SU-DHL-6 (cell line): Measurements from ENCODE around the gene MAP2K6.

ENCODE experiments used
- H2AFZ ChIP-seq: fragments of 200-600 bp; sonication (generic); 2 replicates; pipeline ENCODE4 v1.6.1; 2014; ENCODE audit warnings: low read depth, mild to moderate bottlenecking, moderate library complexity, mixed read lengths, antibody characterized with exemption, low read length; ENCODE audit not compliant: severe bottlenecking
- H3F3A ChIP-seq: fragments of 200-600 bp; shearing (Covaris generic); 2 replicates; pipeline ENCODE4 v1.6.0; 2016; ENCODE audit warnings: antibody characterized with exemption, mild to moderate bottlenecking; ENCODE audit not compliant: insufficient read depth
- H3K27ac ChIP-seq: fragments of 200-600 bp; sonication (generic); 2 replicates; pipeline ENCODE4 v1.5.1; 2016; ENCODE audit warnings: low read depth, mild to moderate bottlenecking, low read length, moderate library complexity, mixed read lengths
- H3K27me3 ChIP-seq: fragments of 200-600 bp; sonication (generic), shearing (Covaris generic); 2 replicates; pipeline ENCODE4 v1.6.0; 2014; ENCODE audit warnings: mild to moderate bottlenecking, low read length
- H3K36me3 ChIP-seq: fragments of 200-600 bp; sonication (generic); 2 replicates; pipeline ENCODE4 v1.6.1; 2014; ENCODE audit warnings: mild to moderate bottlenecking, low read length, mixed read lengths
- H3K4me2 ChIP-seq: fragments of 300-600, 200-600 bp; shearing (Covaris generic), sonication (generic); 2 replicates; pipeline ENCODE4 v1.6.0; 2014; ENCODE audit warnings: low read length, low read depth, mild to moderate bottlenecking; ENCODE audit not compliant: poor library complexity, severe bottlenecking
- H3K4me3 ChIP-seq: fragments of 200-600 bp; sonication (generic); 2 replicates; pipeline ENCODE4 v1.5.1; 2014; ENCODE audit warnings: antibody characterized with exemption, low read length, mild to moderate bottlenecking, mixed read lengths; ENCODE audit not compliant: insufficient read depth, poor library complexity, severe bottlenecking
- H3K79me2 ChIP-seq: fragments of 200-600 bp; sonication (generic); 2 replicates; pipeline ENCODE4 v1.6.1; 2014; ENCODE audit warnings: mild to moderate bottlenecking, low read length, moderate library complexity; ENCODE audit not compliant: insufficient read depth
- H3K9ac ChIP-seq: fragments of 200-600 bp; sonication (generic); 2 replicates; pipeline ENCODE4 v1.7.0; 2014; ENCODE audit warnings: mild to moderate bottlenecking, low read length
- H3K9me2 ChIP-seq: fragments of 200-600 bp; sonication (generic); replicated peaks from 2 replicates; pipeline ENCODE4 v1.6.1; 2014; ENCODE audit warnings: low read length; ENCODE audit not compliant: insufficient read depth
- H3K9me3 ChIP-seq: fragments of 200-600 bp; sonication (generic); 2 replicates; pipeline ENCODE4 v1.6.1; 2014; ENCODE audit warnings: low read length, mixed read lengths; ENCODE audit not compliant: insufficient read depth
- H4K20me1 ChIP-seq: fragments of 200-600 bp; sonication (generic); 2 replicates; pipeline ENCODE4 v1.6.1; 2014; ENCODE audit warnings: low read depth, mild to moderate bottlenecking, antibody characterized with exemption, low read length, moderate library complexity, mixed read lengths
- EZH2phosphoT487 ChIP-seq: fragments of 200-600 bp; sonication (generic), shearing (Covaris generic); conservative IDR thresholded peaks from 2 replicates; pipeline ENCODE4 v1.6.1; 2018; ENCODE audit warnings: mild to moderate bottlenecking, antibody characterized with exemption, low read length, moderate library complexity, mixed read lengths
- TF ChIP-seq, protein P1 (sequence below): fragments of 200-600 bp; sonication (generic); IDR thresholded peaks from one replicate; pipeline ENCODE4 v1.5.1; 2017; ENCODE audit warnings: antibody characterized with exemption, mild to moderate bottlenecking, low read length, moderate library complexity; ENCODE audit not compliant: insufficient read depth, poor library complexity, severe bottlenecking

The MAP2K6 gene

DNA sequence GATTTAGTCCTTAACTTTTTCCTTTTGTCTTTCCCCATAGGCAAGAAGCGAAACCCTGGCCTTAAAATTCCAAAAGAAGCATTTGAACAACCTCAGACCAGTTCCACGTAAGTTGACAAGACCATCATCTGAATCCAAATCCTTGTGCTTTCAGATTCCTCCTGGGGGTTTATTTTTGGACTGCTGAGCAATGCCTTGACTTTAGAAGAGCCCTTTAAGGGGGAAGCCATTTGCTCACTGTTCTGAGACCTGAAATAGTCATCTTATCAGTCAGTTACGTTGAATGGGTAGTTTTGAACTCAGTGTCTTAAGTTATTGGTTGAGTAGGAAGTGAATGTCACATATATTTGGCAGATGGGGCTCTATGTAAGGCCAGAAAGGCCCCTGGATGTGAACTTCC, 91.2 kb downstream of the MAP2K6 start:
- no peak overlapping the region for H3K9ac ChIP-seq
- H2AFZ ChIP-seq = no peak overlapping the region
- no peak overlapping the region for H3K4me2 ChIP-seq
- H3K79me2 ChIP-seq = no peaks in the 10 kb centered on the region
- H3K27me3 ChIP-seq = no peaks in the 10 kb centered on the region
- H4K20me1 ChIP-seq = no peaks in the 10 kb centered on the region
- no peaks in the 10 kb centered on the region for H3K9me2 ChIP-seq
- H3K4me3 ChIP-seq = no peak overlapping the region
- no peaks in the 10 kb centered on the region for H3K36me3 ChIP-seq
- H3F3A ChIP-seq = no peaks in the 10 kb centered on the region
- no peak overlapping the region for H3K27ac ChIP-seq
- H3K9me3 ChIP-seq = no peaks in the 10 kb centered on the region
- TF ChIP-seq, protein P1, sequence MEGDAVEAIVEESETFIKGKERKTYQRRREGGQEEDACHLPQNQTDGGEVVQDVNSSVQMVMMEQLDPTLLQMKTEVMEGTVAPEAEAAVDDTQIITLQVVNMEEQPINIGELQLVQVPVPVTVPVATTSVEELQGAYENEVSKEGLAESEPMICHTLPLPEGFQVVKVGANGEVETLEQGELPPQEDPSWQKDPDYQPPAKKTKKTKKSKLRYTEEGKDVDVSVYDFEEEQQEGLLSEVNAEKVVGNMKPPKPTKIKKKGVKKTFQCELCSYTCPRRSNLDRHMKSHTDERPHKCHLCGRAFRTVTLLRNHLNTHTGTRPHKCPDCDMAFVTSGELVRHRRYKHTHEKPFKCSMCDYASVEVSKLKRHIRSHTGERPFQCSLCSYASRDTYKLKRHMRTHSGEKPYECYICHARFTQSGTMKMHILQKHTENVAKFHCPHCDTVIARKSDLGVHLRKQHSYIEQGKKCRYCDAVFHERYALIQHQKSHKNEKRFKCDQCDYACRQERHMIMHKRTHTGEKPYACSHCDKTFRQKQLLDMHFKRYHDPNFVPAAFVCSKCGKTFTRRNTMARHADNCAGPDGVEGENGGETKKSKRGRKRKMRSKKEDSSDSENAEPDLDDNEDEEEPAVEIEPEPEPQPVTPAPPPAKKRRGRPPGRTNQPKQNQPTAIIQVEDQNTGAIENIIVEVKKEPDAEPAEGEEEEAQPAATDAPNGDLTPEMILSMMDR = no peak
- TF ChIP-seq EZH2phosphoT487 = no peak

DNA sequence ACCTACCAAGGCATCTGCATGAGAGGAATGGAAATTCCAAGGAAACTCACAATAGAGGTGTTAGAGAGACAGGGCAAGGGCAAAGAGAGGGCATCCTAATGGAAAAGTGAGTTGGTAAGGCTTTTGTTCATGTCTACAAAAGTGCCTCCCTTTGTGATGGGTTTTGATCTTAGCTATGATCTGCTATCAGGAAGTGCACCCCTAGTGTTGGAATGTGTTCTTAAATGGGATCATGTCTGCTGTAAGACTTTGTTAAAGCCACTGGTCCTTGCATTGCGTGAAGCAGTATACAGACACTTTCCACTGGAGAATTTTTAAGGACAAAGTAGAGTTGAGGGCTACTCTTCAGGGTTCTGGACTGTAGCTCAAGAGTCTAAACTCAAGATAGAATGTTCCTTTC, 92.0 kb downstream of the MAP2K6 start:
- Histone ChIP-seq H3K4me3 (no peak overlapping the region), H3K27me3 (no peaks in the 10 kb centered on the region), H3K36me3 (no peaks in the 10 kb centered on the region), H3K9me2 (no peaks in the 10 kb centered on the region), H3K9me3 (no peaks in the 10 kb centered on the region), H3K27ac (no peak overlapping the region), H4K20me1 (no peaks in the 10 kb centered on the region), H3K4me2 (no peak overlapping the region), H3F3A (no peaks in the 10 kb centered on the region), H3K9ac (no peak overlapping the region), H3K79me2 (no peaks in the 10 kb centered on the region), H2AFZ (no peak overlapping the region)
- TF ChIP-seq, protein P1 = no peak
- no peak for TF ChIP-seq EZH2phosphoT487

DNA sequence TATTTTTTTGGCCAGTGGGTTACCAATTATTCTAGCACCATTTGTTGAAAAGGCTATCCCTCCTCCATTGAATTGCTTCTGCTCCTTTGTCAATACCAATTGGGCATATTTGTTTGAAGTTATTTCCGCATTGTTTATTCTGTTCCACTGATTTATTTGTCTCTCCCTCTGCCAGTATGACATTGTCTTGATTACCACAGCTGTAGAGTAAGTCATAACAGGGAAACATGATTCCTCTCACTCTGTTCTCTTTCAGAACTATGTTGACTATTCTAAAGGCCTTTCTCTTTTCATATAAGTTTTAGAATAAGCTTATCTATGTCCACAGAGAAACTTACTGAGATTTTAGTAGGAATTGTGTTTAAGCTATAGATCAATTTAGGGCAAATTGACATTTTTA, 94.3 kb downstream of the MAP2K6 start:
- Histone ChIP-seq H3K9me3 (no peaks in the 10 kb centered on the region), H3K36me3 (no peaks in the 10 kb centered on the region), H3K4me2 (no peak overlapping the region), H3K4me3 (no peak overlapping the region), H3K79me2 (no peaks in the 10 kb centered on the region), H2AFZ (no peak overlapping the region), H3K9ac (no peak overlapping the region), H4K20me1 (no peaks in the 10 kb centered on the region), H3K27ac (no peak overlapping the region), H3K9me2 (no peaks in the 10 kb centered on the region), H3F3A (no peaks in the 10 kb centered on the region), H3K27me3 (no peaks in the 10 kb centered on the region)
- no peak for TF ChIP-seq EZH2phosphoT487
- TF ChIP-seq, protein P1 = no peak
